T-cell (primary cell): ENCODE measurements around the gene HPCAL1. TPM values are rescaled to one million over a fixed set of nuclear protein-coding genes. Genes with fewer than 3 reads are reported as not detected.
A peak's percentile ranks its signal among the peaks of the same experiment; 100 is the strongest.

Experiments
- ATAC-seq, 4 experiments: fragments of 200-7000 bp in 3 of 4; fragments of 150-1000 bp in 1 of 4; cut with Tn5 transposase; replicated peaks in 1 of 4; 1 replicate in 3 of 4; 2 replicates in 1 of 4; pipeline ENCODE4 v1.10.0; 2021; ENCODE audit warnings: moderate library complexity in 3 of 4, mild to moderate bottlenecking in 2 of 4, moderate number of reproducible peaks in 1 of 4
- CTCF ChIA-PET, 2 donors: fragments of 300-600 bp; sonication (Branson Sonifier 250); formaldehyde crosslinking; loops; one replicate each; lab custom pipeline; 2022; ENCODE audit warnings: antibody characterized with exemption in 2 of 2; lab: Charles Lee
- POLR2A ChIA-PET, 2 donors: fragments of 300-600 bp; sonication (Branson Sonifier 250); formaldehyde crosslinking; loops; one replicate each; lab custom pipeline; 2022; ENCODE audit warnings: antibody characterized with exemption in 2 of 2; lab: Charles Lee
- DNase-seq, 35 experiments: peaks; one replicate each; pipeline versions ENCODE4 v3.0.0 to v3.0.0-alpha.2; 2013 to 2023
- H3K27ac ChIP-seq: one replicate; pipeline ENCODE4 v1.5.1; 2013; ENCODE audit warnings: low read length
- H3K27me3 ChIP-seq, 2 experiments: replicated peaks in 1 of 2; 1 replicate in 1 of 2; 2 replicates in 1 of 2; pipeline versions ENCODE4 v1.6.1 to v1.7.0; 2013; ENCODE audit warnings: low read length in 1 of 2, mixed read lengths in 1 of 2; ENCODE audit not compliant: control insufficient read depth in 2 of 2, insufficient read depth in 2 of 2; ENCODE audit errors: extremely low read depth in 1 of 2
- H3K36me3 ChIP-seq, 2 donors: 1 replicate in 1 of 2; 2 replicates in 1 of 2; pipeline versions ENCODE4 v1.6.1 to v1.7.0; 2013; ENCODE audit warnings: low read length in 1 of 2; ENCODE audit not compliant: control insufficient read depth in 2 of 2, insufficient read depth in 1 of 2; ENCODE audit errors: extremely low read depth in 1 of 2
- H3K4me1 ChIP-seq, 2 experiments: 1 replicate in 1 of 2; 2 replicates in 1 of 2; pipeline versions ENCODE4 v1.6.1 to v1.7.0; 2013; ENCODE audit warnings: low read length in 2 of 2, mixed read lengths in 1 of 2; ENCODE audit not compliant: insufficient read depth in 2 of 2, control insufficient read depth in 1 of 2; ENCODE audit errors: extremely low read depth in 1 of 2
- H3K4me3 ChIP-seq, 2 donors: 1 replicate in 1 of 2; 2 replicates in 1 of 2; pipeline versions ENCODE4 v1.5.1 to v1.7.0; 2013; ENCODE audit warnings: mild to moderate bottlenecking in 2 of 2, low read length in 1 of 2, moderate library complexity in 1 of 2; ENCODE audit not compliant: control insufficient read depth in 1 of 2; ENCODE audit errors: extremely low read depth in 1 of 2
- H3K9me3 ChIP-seq: 2 replicates; pipeline ENCODE4 v1.7.0; 2013
- H3K27ac Mint-ChIP-seq, 2 donors: one replicate each; pipeline ENCODE4 v1.8.0; 2020 to 2021; ENCODE audit warnings: mild to moderate bottlenecking in 2 of 2, mixed read lengths in 2 of 2
- H3K27me3 Mint-ChIP-seq, 2 donors: one replicate each; pipeline ENCODE4 v1.8.0; 2021 to 2022; ENCODE audit warnings: mixed read lengths in 2 of 2
- H3K36me3 Mint-ChIP-seq: one replicate; pipeline ENCODE4 v1.8.0; 2021; ENCODE audit warnings: mixed read lengths
- H3K4me1 Mint-ChIP-seq, 3 donors: one replicate each; pipeline ENCODE4 v1.8.0; 2020 to 2022; ENCODE audit warnings: mixed read lengths in 3 of 3, mild to moderate bottlenecking in 1 of 3
- H3K4me3 Mint-ChIP-seq, 3 donors: one replicate each; pipeline ENCODE4 v1.8.0; 2020 to 2022; ENCODE audit warnings: mild to moderate bottlenecking in 3 of 3, mixed read lengths in 3 of 3, moderate library complexity in 3 of 3
- H3K9me3 Mint-ChIP-seq, 3 donors: one replicate each; pipeline ENCODE4 v1.8.0; 2020 to 2022; ENCODE audit warnings: mixed read lengths in 3 of 3
- WGBS: methylation state at CpG from one replicate; pipeline ENCODE4 v1.1.5; 2013; ENCODE audit warnings: missing lambda C conversion rate; ENCODE audit not compliant: insufficient coverage; 5-methylcytosine and 5-hydroxymethylcytosine counted together
- total RNA-seq, 35 experiments: library from RNA in 6 of 35; stranded (reverse) in 6 of 35; fragments of 120-200 nt in 1 of 35; gene quantifications; one replicate each; pipeline versions ENCODE4 v1.2.1 to v1.2.4 and lab custom pipeline; 2013 to 2026

Gene HPCAL1
- total RNA-seq, 5 donors from 2014 or later (not counting 1 experiment from before 2014, with no cell fraction given): 39.5 to 87.3 (median 83.2) TPM

- H3K4me3 Mint-ChIP-seq: no peak overlapping the region
- Histone ChIP-seq H3K4me1 (peaks cover 2 to 9% of the 10 kb centered on the region in 2 experiments), H3K27me3 (no peaks in the 10 kb centered on the region), H3K4me3 (no peak overlapping the region), H3K27ac (no peak overlapping the region), H3K9me3 (no peaks in the 10 kb centered on the region), H3K36me3 (no peaks in the 10 kb centered on the region)
- H3K9me3 Mint-ChIP-seq: no peaks in the 10 kb centered on the region
- WGBS: 93% methylated on average over 25 of the region's 34 CpGs
- H3K27me3 Mint-ChIP-seq: no peaks in the 10 kb centered on the region
- DNase-seq: peak in 1 of 35 experiments; percentile 13
- peaks cover 4 to 6% (median 6%) of the 10 kb centered on the region in 3 donors for H3K4me1 Mint-ChIP-seq
- H3K27ac Mint-ChIP-seq: no peak overlapping the region
- no peaks in the 10 kb centered on the region for H3K36me3 Mint-ChIP-seq
- CTCF ChIA-PET: no interaction called here
- ATAC-seq: no peak
- POLR2A ChIA-PET: no interaction called here
These were observed 34.9 kb upstream of the HPCAL1 start for GRCh38 chr2:10267551-10268465.

- ChIA-PET POLR2A (no interaction called here), CTCF (interaction anchor here in 1 of 2 donors (0.6 kb wide), 1 partner anchor 137 kb away, joined by 4 read pairs; no protein-coding TSS in a partner anchor)
- H3K27me3 Mint-ChIP-seq: no peaks in the 10 kb centered on the region
These were observed 33.4 kb upstream of the HPCAL1 start for GRCh38 chr2:10269291-10269690.

DNA sequence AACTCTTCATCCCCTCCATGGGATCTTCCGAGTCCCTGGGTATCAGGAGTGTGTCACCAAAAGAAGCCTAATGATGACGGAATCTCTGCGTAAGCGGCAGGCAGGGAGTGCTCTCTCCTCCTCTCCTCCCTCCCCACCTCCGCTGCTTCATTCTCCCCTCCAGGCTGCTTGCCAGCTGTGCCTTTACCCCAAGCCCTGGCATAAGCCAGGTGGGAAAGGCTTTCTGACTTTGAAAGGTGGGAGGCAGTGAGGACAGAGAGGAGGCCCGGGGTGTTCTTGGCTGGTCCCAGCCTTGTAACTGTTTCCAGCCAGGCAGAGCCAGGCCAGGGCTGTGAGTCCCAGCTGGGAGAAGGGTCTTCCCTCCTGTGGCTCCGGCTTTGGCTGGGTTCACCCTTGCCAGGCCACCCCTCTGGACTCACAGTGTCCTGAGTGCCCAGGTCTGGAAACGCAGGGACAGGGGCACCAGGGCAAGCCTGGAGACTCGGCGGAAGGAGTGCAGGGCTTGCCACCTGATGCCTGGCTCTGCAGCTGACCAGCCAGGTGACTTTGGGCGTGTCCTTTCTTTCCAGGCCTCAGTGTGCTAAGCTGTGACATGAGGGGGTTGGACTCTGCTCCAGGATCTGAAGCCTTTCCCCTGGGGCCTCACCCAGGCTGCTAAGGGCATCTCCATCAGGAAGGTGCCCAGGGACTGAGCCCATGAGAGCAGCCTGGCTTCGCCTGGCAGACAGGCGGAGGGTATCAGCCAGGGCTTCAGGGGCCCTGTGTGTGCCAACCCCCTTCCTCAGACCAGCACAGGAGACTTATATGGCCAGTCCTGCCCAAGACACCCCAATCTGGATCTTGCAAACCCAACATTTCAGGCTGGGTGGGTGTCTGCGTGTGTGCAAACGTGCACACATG, 32.7 kb upstream of the HPCAL1 start:
- peak in 2 of 35 experiments; percentile 2 to 21 for DNase-seq
- 87% methylated on average over 7 of the region's 15 CpGs for WGBS
- Mint-ChIP-seq H3K4me3 (no peak overlapping the region), H3K9me3 (no peaks in the 10 kb centered on the region), H3K4me1 (peaks cover 4 to 6% (median 6%) of the 10 kb centered on the region in 3 donors), H3K36me3 (no peaks in the 10 kb centered on the region), H3K27ac (no peak overlapping the region), H3K27me3 (no peaks in the 10 kb centered on the region)
- no peaks in the 10 kb centered on the region for H3K9me3 ChIP-seq
- H3K4me1 ChIP-seq: peaks cover 2 to 9% of the 10 kb centered on the region in 2 experiments
- CTCF ChIA-PET: interaction anchor here (1.4 to 1.8 kb wide), 3 partner anchors 32 to 139 kb away, joined by 5 to 7 read pairs (median 7); no protein-coding TSS in a partner anchor
- peak in 1 of 4 experiments; percentile 18 for ATAC-seq
- H3K4me3 ChIP-seq: no peak overlapping the region
- H3K27ac ChIP-seq: no peak overlapping the region
- H3K27me3 ChIP-seq: no peaks in the 10 kb centered on the region
- POLR2A ChIA-PET: no interaction called here
- H3K36me3 ChIP-seq: no peaks in the 10 kb centered on the region

More at GRCh38 chr2:10269291-10269690, 33.4 kb upstream of the HPCAL1 start:
- peaks cover 4 to 6% (median 6%) of the 10 kb centered on the region in 3 donors for H3K4me1 Mint-ChIP-seq
- WGBS: 78% methylated on average over 5 of the region's 8 CpGs
- H3K27ac Mint-ChIP-seq: no peak overlapping the region
- Histone ChIP-seq H3K4me1 (peaks cover 2 to 9% of the 10 kb centered on the region in 2 experiments), H3K27me3 (no peaks in the 10 kb centered on the region), H3K4me3 (no peak overlapping the region), H3K36me3 (no peaks in the 10 kb centered on the region), H3K9me3 (no peaks in the 10 kb centered on the region), H3K27ac (no peak overlapping the region)
- no peak for ATAC-seq
- no peak overlapping the region for H3K4me3 Mint-ChIP-seq
- DNase-seq: no peak
- H3K36me3 Mint-ChIP-seq: no peaks in the 10 kb centered on the region
- H3K9me3 Mint-ChIP-seq: no peaks in the 10 kb centered on the region

GRCh38 chr2:10271509-10271908, 31.2 kb upstream of the HPCAL1 start:
- Histone ChIP-seq H3K27ac (no peak overlapping the region), H3K27me3 (peaks cover 0 to 6% of the 10 kb centered on the region in 2 experiments), H3K4me1 (peaks cover 2 to 9% of the 10 kb centered on the region in 2 experiments), H3K9me3 (no peaks in the 10 kb centered on the region), H3K4me3 (no peak overlapping the region), H3K36me3 (no peaks in the 10 kb centered on the region)
- WGBS: 90% methylated on average over 14 of the region's 15 CpGs
- ATAC-seq: no peak
- Mint-ChIP-seq H3K4me3 (no peak overlapping the region), H3K4me1 (peaks cover 4 to 6% (median 6%) of the 10 kb centered on the region in 3 donors), H3K27me3 (no peaks in the 10 kb centered on the region), H3K36me3 (no peaks in the 10 kb centered on the region), H3K27ac (no peak overlapping the region), H3K9me3 (no peaks in the 10 kb centered on the region)
- ChIA-PET POLR2A (no interaction called here), CTCF (interaction anchor here (1.4 to 1.8 kb wide), 3 partner anchors 30 to 137 kb away, joined by 5 to 7 read pairs (median 7); no protein-coding TSS in a partner anchor)
- DNase-seq: peak in 1 of 35 experiments; percentile 13

- ChIA-PET POLR2A (no interaction called here), CTCF (no interaction called here)
- ATAC-seq: no peak
- Mint-ChIP-seq H3K4me3 (no peak overlapping the region), H3K4me1 (peaks cover 4 to 6% (median 6%) of the 10 kb centered on the region in 3 donors), H3K27me3 (no peaks in the 10 kb centered on the region), H3K9me3 (no peaks in the 10 kb centered on the region), H3K36me3 (no peaks in the 10 kb centered on the region), H3K27ac (no peak overlapping the region)
- Histone ChIP-seq H3K27ac (no peak overlapping the region), H3K9me3 (no peaks in the 10 kb centered on the region), H3K4me1 (peaks cover 2 to 9% of the 10 kb centered on the region in 2 experiments), H3K27me3 (peaks cover 0 to 10% of the 10 kb centered on the region in 2 experiments), H3K36me3 (no peaks in the 10 kb centered on the region), H3K4me3 (no peak overlapping the region)
- WGBS: 100% methylated on average over 2 of the region's 6 CpGs
- DNase-seq: peak in 1 of 35 experiments; percentile 16
These were observed 30.8 kb upstream of the HPCAL1 start for GRCh38 chr2:10271946-10272345.

DNA sequence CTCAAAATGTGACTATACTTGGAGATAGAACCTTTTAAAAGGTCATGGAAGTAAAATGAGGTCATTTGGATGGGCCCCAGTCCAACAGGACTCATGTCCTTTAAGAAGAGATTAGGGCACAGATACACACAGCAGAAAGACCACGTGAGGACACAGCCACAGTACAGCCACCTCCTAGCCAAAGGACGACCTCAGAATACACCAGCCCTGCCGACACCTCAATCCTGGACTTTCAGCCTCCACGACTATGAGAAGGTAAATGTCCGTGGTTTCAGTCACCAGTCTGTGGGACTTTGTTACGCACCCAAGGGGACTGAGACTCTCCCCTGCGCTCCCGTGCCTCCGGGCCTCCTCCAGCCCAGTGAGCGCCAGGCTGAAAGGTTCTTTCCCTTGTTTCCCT, 30.2 kb upstream of the HPCAL1 start:
- WGBS: 73% methylated on average over 6 of the region's 10 CpGs
- Mint-ChIP-seq H3K9me3 (no peaks in the 10 kb centered on the region), H3K27me3 (no peaks in the 10 kb centered on the region), H3K27ac (no peak overlapping the region), H3K36me3 (no peaks in the 10 kb centered on the region), H3K4me3 (no peak overlapping the region), H3K4me1 (peaks cover 6 to 9% (median 7%) of the 10 kb centered on the region in 3 donors)
- ChIA-PET POLR2A (no interaction called here), CTCF (no interaction called here)
- no peak for ATAC-seq
- no peaks in the 10 kb centered on the region for H3K36me3 ChIP-seq
- no peaks in the 10 kb centered on the region for H3K9me3 ChIP-seq
- peaks cover 2 to 9% of the 10 kb centered on the region in 2 experiments for H3K4me1 ChIP-seq
- no peak for DNase-seq
- no peak overlapping the region for H3K27ac ChIP-seq
- peaks cover 0 to 10% of the 10 kb centered on the region in 2 experiments for H3K27me3 ChIP-seq
- H3K4me3 ChIP-seq: no peak overlapping the region
